K562 (cell line): ENCODE measurements around the gene RTL1.

ENCODE experiments used
- CTCF ChIP-seq, 3 experiments: IDR thresholded peaks in 2 of 3; conservative IDR thresholded peaks in 1 of 3; 2 replicates each; pipeline ENCODE4 v1.5.1; 2011 to 2012; ENCODE audit warnings: low read length in 3 of 3, mild to moderate bottlenecking in 3 of 3, control low read depth in 2 of 3, improper control_type of control experiment in 1 of 3, inconsistent platforms in 1 of 3, low read depth in 1 of 3, mixed read lengths in 1 of 3, moderate library complexity in 1 of 3; ENCODE audit not compliant: insufficient read depth in 2 of 3
- EP400 ChIP-seq: fragments of 450-650 bp; IDR thresholded peaks from 2 replicates; pipeline ENCODE4 v1.6.1; 2017; ENCODE audit warnings: antibody characterized with exemption, mild to moderate bottlenecking, moderate library complexity
- ETV6 ChIP-seq, 3 experiments: fragments of 150-350 bp in 1 of 3; sonication (generic) in 1 of 3; formaldehyde crosslinking in 1 of 3; IDR thresholded peaks; 2 replicates each; pipeline versions ENCODE4 v1.6.1 to v1.8.0; 2014 to 2022; ENCODE audit warnings: borderline replicate concordance in 2 of 3, low read depth in 2 of 3, antibody characterized with exemption in 1 of 3, low read length in 1 of 3, mild to moderate bottlenecking in 1 of 3, missing genetic modification reagents in 1 of 3
- KLF16 ChIP-seq: IDR thresholded peaks from 2 replicates; pipeline ENCODE4 v1.6.1; 2016; ENCODE audit warnings: antibody characterized with exemption
- MEF2A ChIP-seq: IDR thresholded peaks from 2 replicates; pipeline ENCODE4 v1.6.1; 2011; ENCODE audit warnings: low read depth, mild to moderate bottlenecking, low read length, moderate library complexity; ENCODE audit not compliant: control insufficient read depth
- MLX ChIP-seq, 2 experiments: fragments of 450-650 bp in 1 of 2; sonication (generic) in 1 of 2; formaldehyde crosslinking; conservative IDR thresholded peaks; 2 replicates each; pipeline versions ENCODE4 v1.4.0 to v1.8.1; 2020 to 2022; ENCODE audit warnings: mild to moderate bottlenecking in 1 of 2, missing genetic modification reagents in 1 of 2
- ZFP91 ChIP-seq: sonication (generic); formaldehyde crosslinking; IDR thresholded peaks from 2 replicates; pipeline ENCODE4 v1.8.0; 2022; ENCODE audit warnings: mild to moderate bottlenecking, missing genetic modification reagents

- no peak for TF ChIP-seq MLX (CRISPR knock-in tag; conservative IDR thresholded peaks at IDR 0.05)
- TF ChIP-seq MEF2A: no peak
- no peak for TF ChIP-seq ETV6 (IDR thresholded peaks at IDR 0.05; ENCODE audit: borderline replicate concordance in 1 of 2, low read depth in 2 of 2, low read length in 1 of 2)
- TF ChIP-seq ETV6 (CRISPR knock-in tag; IDR thresholded peaks at IDR 0.05; ENCODE audit: borderline replicate concordance): no peak
- no peak for TF ChIP-seq KLF16
- no peak for TF ChIP-seq CTCF (IDR thresholded peaks at IDR 0.05 in 2 of 3, conservative IDR thresholded peaks at IDR 0.05 in 1 of 3; ENCODE audit: insufficient read depth in 2 of 3, low read depth in 1 of 3, low read length in 3 of 3)
- no peak for TF ChIP-seq ZFP91
- TF ChIP-seq EP400: no peak
Measured at GRCh38 chr14:100885617-100886016, 17.9 kb downstream of the RTL1 start.
